Inflammatory macrophage (primary cell): ENCODE data around the gene NUAK1.
"Not testable (repeated sequence)": the region's sequence is repeated elsewhere in the genome, so short reads cannot be mapped to it uniquely, and the experiment has no call there.

Source experiments
- DNase-seq, 2 donors: peaks; one replicate each; pipeline ENCODE4 v3.0.0-alpha.2; 2020 to 2022

NUAK1 gene

GRCh38 chr12:106027911-106028310 is 110.8 kb downstream of the NUAK1 start:
- DNase-seq: no peak

- DNase-seq: no peak
Measured at GRCh38 chr12:106027286-106027685, 111.5 kb downstream of the NUAK1 start.

- DNase-seq: no peak
Measured at GRCh38 chr12:106025129-106025528, 113.6 kb downstream of the NUAK1 start.

- DNase-seq: no peak
Measured at GRCh38 chr12:106023039-106023438, 115.7 kb downstream of the NUAK1 start.

GRCh38 chr12:106022568-106023012 is 116.2 kb downstream of the NUAK1 start:
- DNase-seq: no peak

- no peak for DNase-seq
Measured at GRCh38 chr12:106021516-106021915, 117.2 kb downstream of the NUAK1 start.

GRCh38 chr12:106020736-106021135 is 118.0 kb downstream of the NUAK1 start:
- no peak for DNase-seq

- DNase-seq: no peak
Measured at GRCh38 chr12:106019144-106019543, 119.6 kb downstream of the NUAK1 start.

GRCh38 chr12:106018286-106018685 is 120.5 kb downstream of the NUAK1 start:
- no peak for DNase-seq

- not testable (repeated sequence) for DNase-seq
Measured at GRCh38 chr12:106016601-106017278, 122.0 kb downstream of the NUAK1 start.

GRCh38 chr12:106015646-106016045 is 123.1 kb downstream of the NUAK1 start:
- no peak for DNase-seq

GRCh38 chr12:106013941-106014340 is 124.8 kb downstream of the NUAK1 start:
- DNase-seq: no peak
